Stimulated activated naive CD4-positive, alpha-beta T cell treated with Interleukin-2 at 50 U/mL for 16 hours (primary cell): Measurements from ENCODE around the gene SHB.
A peak's percentile ranks its signal among the peaks of the same experiment; 100 is the strongest.

Experiments
- DNase-seq: peaks from one replicate; lab custom pipeline; 2025; lab: John Stamatoyannopoulos, UW

The SHB gene, protein sequence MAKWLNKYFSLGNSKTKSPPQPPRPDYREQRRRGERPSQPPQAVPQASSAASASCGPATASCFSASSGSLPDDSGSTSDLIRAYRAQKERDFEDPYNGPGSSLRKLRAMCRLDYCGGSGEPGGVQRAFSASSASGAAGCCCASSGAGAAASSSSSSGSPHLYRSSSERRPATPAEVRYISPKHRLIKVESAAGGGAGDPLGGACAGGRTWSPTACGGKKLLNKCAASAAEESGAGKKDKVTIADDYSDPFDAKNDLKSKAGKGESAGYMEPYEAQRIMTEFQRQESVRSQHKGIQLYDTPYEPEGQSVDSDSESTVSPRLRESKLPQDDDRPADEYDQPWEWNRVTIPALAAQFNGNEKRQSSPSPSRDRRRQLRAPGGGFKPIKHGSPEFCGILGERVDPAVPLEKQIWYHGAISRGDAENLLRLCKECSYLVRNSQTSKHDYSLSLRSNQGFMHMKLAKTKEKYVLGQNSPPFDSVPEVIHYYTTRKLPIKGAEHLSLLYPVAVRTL

DNA sequence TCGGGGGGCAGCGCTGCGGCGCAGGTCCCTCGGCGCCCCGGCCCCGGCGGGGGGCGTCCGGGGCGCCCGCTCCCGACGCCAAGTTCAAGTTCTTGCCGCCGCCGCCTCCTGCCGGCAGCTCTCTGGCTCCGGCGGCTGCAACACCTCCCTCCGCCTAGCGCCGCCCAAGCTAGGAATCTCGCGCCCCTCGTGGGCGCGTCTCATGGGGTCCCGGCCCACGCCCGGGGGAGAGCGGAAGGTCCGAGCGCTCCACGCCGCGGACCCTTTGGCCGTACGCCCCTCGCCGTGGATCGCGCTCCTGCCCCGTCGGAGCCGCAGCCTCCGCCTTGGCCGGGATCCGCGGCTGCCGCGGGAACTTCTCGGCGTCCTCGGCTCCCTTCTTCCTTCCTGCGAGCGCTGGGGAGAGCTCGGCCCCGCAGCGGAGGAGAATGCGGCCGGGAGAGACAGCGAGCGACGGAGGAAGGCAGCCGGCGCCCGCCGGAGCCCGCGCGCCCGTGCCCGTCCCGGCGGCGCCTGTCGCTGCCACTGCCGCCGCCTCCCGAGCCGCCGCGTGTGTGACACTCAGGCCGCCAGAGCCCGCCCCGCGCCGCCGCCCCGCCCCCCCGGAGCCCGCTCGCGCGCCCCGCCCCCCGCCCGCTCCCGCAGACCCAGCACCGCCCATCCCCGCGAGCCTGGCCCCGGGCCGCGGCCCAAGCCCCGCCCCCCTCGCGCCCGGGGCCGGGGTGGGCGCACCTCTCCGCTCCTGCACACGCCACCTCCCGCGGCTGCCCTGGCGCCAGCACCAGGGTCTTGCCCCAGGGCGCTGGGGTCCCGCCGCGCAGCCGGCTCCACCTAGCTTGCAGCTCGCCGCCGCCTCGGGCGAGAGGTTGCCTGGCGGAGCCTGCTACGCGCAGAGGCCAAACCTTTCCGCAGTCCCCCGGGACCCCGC, at the start of gene SHB:
Gene SHB (minus strand): TSS at position 527 of the 928 bp plus-strand sequence. CDS start 582 bp downstream, outside the sequence.
- DNase-seq, result peak; percentile 88

GRCh38 chr9:38117651-38118050, 48.6 kb upstream of the SHB start:
- no peak for DNase-seq

DNA sequence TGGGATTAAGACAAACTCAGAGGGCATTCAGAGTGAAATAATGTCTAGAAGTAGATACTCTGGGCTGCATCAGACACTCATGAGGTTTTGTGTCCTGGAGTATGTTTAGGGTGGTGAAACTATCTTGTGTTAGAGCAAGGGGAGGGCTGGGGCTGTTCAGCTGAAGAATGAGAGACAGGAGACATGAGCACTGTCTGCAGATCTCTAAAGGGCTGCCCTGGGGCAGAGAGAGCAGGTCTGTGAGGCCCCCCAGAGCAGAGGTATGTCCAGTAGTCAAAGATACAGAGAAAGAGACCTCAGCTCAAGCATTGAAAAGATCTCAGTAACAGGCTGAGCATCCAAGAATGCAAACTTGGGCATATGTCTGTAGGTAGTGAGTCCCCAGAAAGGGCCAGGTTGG, 45.9 kb upstream of the SHB start:
- DNase-seq, result no peak

DNA sequence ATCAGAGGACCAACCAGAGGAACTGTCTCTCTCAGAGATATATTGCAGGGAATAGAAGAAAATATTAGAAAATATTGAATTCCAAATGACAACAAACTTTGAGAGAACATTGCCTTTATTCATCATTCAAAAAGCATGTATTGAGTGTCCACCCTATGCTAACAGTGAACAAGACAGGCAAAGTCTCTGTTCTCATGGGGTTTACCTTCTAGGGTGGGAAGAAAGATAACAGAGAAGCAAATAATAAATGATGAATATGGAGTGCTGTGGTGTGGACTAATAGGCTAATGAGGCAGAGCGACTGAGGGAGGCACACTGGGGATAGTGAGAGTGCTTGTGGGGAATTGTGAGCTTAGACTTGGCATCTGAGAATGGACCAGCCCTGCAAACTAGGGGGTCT, 43.4 kb upstream of the SHB start:
- DNase-seq, result no peak

- DNase-seq, result no peak
Observed at GRCh38 chr9:38112049-38112448, 43.0 kb upstream of the SHB start.

DNA sequence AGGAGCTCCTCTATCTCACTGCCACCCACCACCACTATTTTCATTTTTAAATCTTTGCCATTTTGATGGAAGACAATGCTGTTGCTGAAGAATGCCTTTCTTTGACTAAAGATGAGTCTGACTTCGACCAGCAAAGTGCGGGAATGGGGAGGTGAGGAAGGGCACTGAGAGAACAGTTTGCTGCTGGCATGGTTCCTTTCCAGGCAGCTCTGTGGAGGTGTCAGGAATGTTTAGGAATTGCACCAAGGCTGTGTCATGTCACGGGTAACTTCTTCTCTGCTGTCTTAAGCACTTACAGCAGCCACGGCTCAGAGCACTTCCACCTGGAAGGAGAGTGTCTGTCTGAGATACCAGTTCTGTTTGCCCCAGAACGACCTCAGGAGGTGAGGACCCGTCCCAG, 41.4 kb upstream of the SHB start:
- DNase-seq, result no peak

- DNase-seq, result no peak
Observed at GRCh38 chr9:38109601-38110000, 40.6 kb upstream of the SHB start.

- DNase-seq, result no peak
Observed at GRCh38 chr9:38108326-38108725, 39.3 kb upstream of the SHB start.

DNA sequence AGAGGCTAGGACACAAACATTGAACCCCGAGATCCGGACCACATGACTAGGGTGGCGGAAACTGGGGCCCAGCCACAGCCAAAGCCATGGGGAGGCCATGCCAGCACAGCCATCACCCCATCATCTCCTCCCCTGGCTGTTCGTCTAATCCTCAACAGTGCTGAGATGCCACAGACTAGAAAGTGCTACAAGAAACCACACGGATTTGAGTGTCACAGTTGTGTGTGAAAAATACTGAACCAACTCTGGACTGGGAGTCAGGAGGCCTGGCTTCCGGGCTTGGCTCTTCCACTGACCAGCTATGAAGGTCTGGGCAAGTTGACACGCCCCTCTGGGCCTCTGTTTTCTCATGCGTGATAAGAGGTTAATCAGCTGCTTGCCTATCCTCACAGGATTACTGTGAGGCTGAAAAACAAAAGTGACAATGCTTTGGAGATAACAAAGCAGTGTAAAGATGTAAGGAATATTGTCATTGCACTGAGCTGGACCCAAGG, 38.8 kb upstream of the SHB start:
- DNase-seq, result no peak

DNA sequence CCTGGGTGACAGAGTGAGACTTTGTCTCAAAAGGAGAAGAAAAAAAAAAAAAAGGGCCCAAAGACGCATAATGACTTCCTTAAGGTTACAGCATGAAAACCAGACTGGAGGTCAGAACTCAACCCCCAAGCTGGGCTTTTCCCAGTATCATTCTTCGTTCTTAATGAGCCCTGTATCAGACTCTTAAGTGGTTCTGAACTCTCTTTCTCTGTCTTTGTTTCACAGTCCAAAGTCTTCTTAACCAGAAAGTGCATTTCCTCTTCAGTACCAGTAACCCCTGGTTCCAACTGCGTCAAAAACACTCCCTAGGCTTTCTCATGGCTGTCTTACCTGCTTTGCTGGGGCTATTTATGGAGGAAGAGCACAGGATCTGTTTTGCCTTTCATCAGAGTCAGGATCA, 38.4 kb upstream of the SHB start:
- DNase-seq, result no peak

DNA sequence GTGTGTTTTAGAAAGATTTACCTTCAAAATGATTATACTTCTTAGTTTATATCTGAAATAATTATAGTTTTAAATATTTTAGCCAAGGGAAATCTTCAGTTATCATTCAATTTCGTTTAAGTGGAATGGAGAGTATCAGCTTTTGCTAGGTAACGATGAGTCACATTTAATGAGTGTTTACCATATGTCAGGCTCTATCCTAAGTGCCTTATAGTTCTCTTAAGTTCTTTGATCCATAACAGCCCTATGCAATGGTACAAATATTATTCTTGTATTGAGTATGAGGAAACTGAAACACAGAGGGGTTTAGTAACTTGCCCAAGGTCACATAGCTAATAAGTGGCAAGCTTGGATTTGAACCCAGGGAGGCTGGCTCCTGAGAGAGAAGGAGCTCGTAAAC, 37.5 kb upstream of the SHB start:
- DNase-seq, result no peak

GRCh38 chr9:38103340-38103739, 34.3 kb upstream of the SHB start:
- DNase-seq, result no peak

- DNase-seq, result no peak
Observed at GRCh38 chr9:38101423-38101822, 32.4 kb upstream of the SHB start.

GRCh38 chr9:38096238-38096805, 27.3 kb upstream of the SHB start:
- no peak for DNase-seq

GRCh38 chr9:38094165-38094564, 25.1 kb upstream of the SHB start:
- no peak for DNase-seq

- DNase-seq, result no peak
Observed at GRCh38 chr9:38092656-38093055, 23.6 kb upstream of the SHB start.

DNA sequence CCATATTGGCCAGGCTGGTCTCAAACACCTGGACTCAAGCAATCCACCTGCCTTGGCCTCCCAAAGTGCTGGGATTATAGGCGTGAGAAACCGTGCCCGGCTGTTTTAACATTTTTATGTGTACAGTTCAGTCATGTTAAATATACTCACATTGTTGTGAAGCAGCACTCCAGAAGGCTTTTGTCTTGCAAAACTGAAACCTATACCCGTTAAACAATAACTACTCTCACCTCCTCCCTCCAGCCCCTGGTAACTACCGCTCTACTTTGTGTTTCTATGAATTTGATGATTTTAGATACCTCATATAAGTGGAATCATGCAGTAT, 23.1 kb upstream of the SHB start:
- DNase-seq, result no peak

DNA sequence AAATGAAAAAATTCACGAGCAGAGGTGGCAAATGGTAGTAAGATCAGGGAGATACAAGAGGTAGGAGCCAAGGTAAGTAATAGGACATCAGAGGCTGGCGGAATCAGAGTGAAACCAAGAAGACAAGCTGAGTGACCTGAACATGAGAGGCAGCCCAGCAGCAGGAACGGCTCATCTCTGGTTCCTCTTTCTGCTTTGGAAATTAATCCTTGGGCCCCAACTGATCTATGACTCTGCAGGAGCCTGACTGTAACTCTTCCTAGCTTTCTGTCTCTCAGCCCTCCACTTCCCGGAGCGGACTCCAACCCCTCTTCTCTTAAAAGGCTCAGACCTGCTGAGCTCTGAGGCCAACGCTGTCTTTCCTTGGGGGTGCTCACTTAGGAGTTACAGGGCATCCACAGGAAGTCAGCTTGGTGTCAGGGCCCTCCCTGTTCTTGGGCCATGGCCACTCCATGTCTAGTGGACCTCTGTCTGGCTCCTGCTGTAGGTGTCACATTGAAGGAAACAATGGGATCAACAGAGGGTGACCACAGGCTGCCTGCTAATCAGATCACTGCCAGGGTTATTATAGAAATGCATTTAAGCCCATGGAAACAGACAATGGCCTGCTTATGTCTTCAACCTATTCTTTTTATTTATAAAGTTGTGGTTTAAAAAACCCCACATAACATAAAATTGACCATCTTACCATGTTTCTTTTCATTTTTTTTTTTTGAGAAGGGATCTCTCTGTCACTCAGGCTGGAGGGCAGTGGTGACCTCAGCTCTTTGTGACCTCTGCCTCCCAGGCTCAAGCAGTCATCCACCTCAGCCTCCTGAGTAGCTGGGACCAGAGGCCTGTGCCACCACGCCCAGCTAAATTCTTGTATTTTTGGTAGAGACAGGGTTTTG, 22.5 kb upstream of the SHB start:
- no peak for DNase-seq

DNA sequence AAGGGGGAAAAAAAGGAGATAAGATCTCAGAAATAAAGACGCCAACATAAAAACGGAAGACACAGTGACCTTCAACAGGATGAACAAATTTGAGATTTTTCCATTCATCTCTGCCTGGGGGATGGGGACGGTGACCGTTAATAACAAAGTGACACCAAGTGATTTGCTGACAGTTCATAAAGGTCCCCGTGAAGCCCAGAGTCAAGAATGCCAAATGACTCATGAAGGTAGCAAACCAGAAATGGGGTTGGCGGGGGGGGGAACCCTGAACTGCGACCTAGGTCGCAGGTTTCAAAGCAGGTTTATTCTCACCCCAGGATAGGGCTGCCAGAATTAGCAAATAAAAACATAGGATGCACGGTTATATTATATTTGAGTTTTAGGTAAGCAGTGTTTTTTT, 21.1 kb upstream of the SHB start:
- no peak for DNase-seq

DNA sequence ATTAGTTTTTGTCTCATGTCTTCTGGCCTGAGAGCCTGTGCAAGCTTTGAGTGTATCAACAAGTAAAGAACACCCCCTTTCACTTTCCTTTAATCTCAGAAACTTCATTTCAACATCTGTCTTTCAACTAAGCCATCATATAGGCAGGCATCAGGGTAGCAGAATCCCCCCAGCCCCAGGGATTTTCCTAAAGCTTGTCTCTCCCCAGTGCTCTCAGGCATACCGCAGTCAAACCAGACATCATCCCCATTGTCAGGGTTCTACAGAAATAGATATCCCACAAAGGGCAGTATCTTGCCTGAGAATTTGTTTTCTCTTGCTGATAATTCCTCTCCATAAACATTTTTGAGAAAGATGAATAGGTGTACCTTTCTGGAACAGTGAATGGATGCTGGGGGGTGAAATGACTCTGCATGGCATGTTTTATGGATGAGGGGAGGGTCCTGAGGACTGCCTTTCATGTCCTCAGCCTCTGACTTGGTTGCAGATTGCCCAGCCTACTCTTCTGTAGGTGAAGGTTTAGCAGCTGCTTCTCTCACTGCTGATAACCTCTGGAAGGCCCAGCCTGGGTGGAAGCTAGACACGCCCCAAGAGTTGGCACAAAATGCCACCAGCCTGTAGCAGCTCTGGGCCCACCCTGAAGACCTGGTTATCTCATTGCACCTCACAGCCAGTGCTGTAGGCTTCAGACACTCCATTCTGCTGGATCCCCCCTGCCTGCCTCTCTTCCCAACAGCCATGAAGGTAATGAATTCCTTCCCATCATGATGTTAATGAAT, 20.5 kb upstream of the SHB start:
- no peak for DNase-seq
